ENCODE data around the gene SMTN. TPM values are rescaled to one million over a fixed set of nuclear protein-coding genes. Genes with fewer than 3 reads are reported as not detected.
"Not testable (repeated sequence)": the region's sequence is repeated elsewhere in the genome, so short reads cannot be mapped to it uniquely, and the experiment has no call there.

The SMTN gene
- total RNA-seq, 1 donor = 94.1 TPM

- TF ChIP-seq CTCF (IDR thresholded peaks at IDR 0.05; ENCODE audit: insufficient read depth, low read depth, low read length) = no peak
- peak overlapping the region; percentile 36 for H3K4me3 ChIP-seq (ENCODE audit: low read depth, low read length)
- DNase-seq (ENCODE audit: low read depth) = no peak
These were observed 26.7 kb downstream of the SMTN start for GRCh38 chr22:31107894-31108218.

GRCh38 chr22:31112547-31113091 is 31.5 kb downstream of the SMTN start:
- DNase-seq (ENCODE audit: low read depth); H3K4me3 ChIP-seq (ENCODE audit: low read depth, low read length): not testable (repeated sequence)

GRCh38 chr22:31118046-31118820 is 37.1 kb downstream of the SMTN start:
- DNase-seq (ENCODE audit: low read depth) = no peak
- no peak overlapping the region for H3K4me3 ChIP-seq (ENCODE audit: low read depth, low read length)
- no peak for TF ChIP-seq CTCF (IDR thresholded peaks at IDR 0.05; ENCODE audit: insufficient read depth, low read depth, low read length)

GRCh38 chr22:31119026-31119717 is 38.1 kb downstream of the SMTN start:
- no peak overlapping the region for H3K4me3 ChIP-seq (ENCODE audit: low read depth, low read length)

GRCh38 chr22:31120230-31120629 is 39.1 kb downstream of the SMTN start:
- no peak for DNase-seq (ENCODE audit: low read depth)
- H3K4me3 ChIP-seq (ENCODE audit: low read depth, low read length) = no peak overlapping the region
- TF ChIP-seq CTCF (IDR thresholded peaks at IDR 0.05; ENCODE audit: insufficient read depth, low read depth, low read length) = no peak

More at GRCh38 chr22:31119026-31119717, 38.1 kb downstream of the SMTN start:
- no peak for TF ChIP-seq CTCF (IDR thresholded peaks at IDR 0.05; ENCODE audit: insufficient read depth, low read depth, low read length)
- DNase-seq (ENCODE audit: low read depth) = no peak

GRCh38 chr22:31120642-31121041 is 39.5 kb downstream of the SMTN start:
- H3K4me3 ChIP-seq (ENCODE audit: low read depth, low read length) = no peak overlapping the region
- no peak for DNase-seq (ENCODE audit: low read depth)
- TF ChIP-seq CTCF (IDR thresholded peaks at IDR 0.05; ENCODE audit: insufficient read depth, low read depth, low read length) = no peak

- no peak for TF ChIP-seq CTCF (IDR thresholded peaks at IDR 0.05; ENCODE audit: insufficient read depth, low read depth, low read length)
- DNase-seq (ENCODE audit: low read depth) = no peak
- no peak overlapping the region for H3K4me3 ChIP-seq (ENCODE audit: low read depth, low read length)
These were observed 40.3 kb downstream of the SMTN start for GRCh38 chr22:31121403-31121802.
